GM19238 (cell line): ENCODE results near the gene CCDC38.
"Not testable (repeated sequence)": the region's sequence is repeated elsewhere in the genome, so short reads cannot be mapped to it uniquely, and the experiment has no call there.

Source experiments
- DNase-seq: peaks from one replicate; pipeline ENCODE4 v3.0.0; 2011; ENCODE audit warnings: low spot score; ENCODE audit not compliant: insufficient read length

CCDC38 gene

GRCh38 chr12:95884998-95885397, 57.4 kb downstream of the CCDC38 start:
- no peak for DNase-seq

- DNase-seq, result no peak
Measured at GRCh38 chr12:95882873-95883272, 59.5 kb downstream of the CCDC38 start.

- DNase-seq, result no peak
Measured at GRCh38 chr12:95882080-95882479, 60.3 kb downstream of the CCDC38 start.

GRCh38 chr12:95881331-95881955, 61.0 kb downstream of the CCDC38 start:
- no peak for DNase-seq

GRCh38 chr12:95880895-95881294, 61.5 kb downstream of the CCDC38 start:
- no peak for DNase-seq

GRCh38 chr12:95877622-95878021, 64.8 kb downstream of the CCDC38 start:
- DNase-seq, result no peak

GRCh38 chr12:95874452-95874851, 68.0 kb downstream of the CCDC38 start:
- no peak for DNase-seq

GRCh38 chr12:95870897-95871296, 71.5 kb downstream of the CCDC38 start:
- no peak for DNase-seq

GRCh38 chr12:95863337-95863736, 79.1 kb downstream of the CCDC38 start:
- no peak for DNase-seq

GRCh38 chr12:95862038-95862437, 80.4 kb downstream of the CCDC38 start:
- no peak for DNase-seq

- DNase-seq, result no peak
Measured at GRCh38 chr12:95859947-95860850, 82.2 kb downstream of the CCDC38 start.

- no peak for DNase-seq
Measured at GRCh38 chr12:95859344-95859816, 83.0 kb downstream of the CCDC38 start.

- peak; percentile 92 for DNase-seq
Measured at GRCh38 chr12:95858451-95859343, 83.7 kb downstream of the CCDC38 start, which contains the start of gene SNRPF. SNRPF (plus strand) TSS chr12:95858952; CDS start chr12:95859074, 122 bp downstream.

- DNase-seq, result no peak
Measured at GRCh38 chr12:95857799-95858198, 84.6 kb downstream of the CCDC38 start.

- DNase-seq, result no peak
Measured at GRCh38 chr12:95857156-95857555, 85.3 kb downstream of the CCDC38 start.

- DNase-seq, result no peak
Measured at GRCh38 chr12:95852133-95852532, 90.3 kb downstream of the CCDC38 start.

GRCh38 chr12:95851606-95852005, 90.8 kb downstream of the CCDC38 start:
- no peak for DNase-seq

- no peak for DNase-seq
Measured at GRCh38 chr12:95848575-95849388, 93.6 kb downstream of the CCDC38 start.

- DNase-seq, result not testable (repeated sequence)
Measured at GRCh38 chr12:95842426-95842825, 100.0 kb downstream of the CCDC38 start.

GRCh38 chr12:95838125-95838524, 104.3 kb downstream of the CCDC38 start:
- no peak for DNase-seq
